Liver (tissue), 9 donors: Measurements from ENCODE around the gene TUBE1. TPM values are rescaled to one million over a fixed set of nuclear protein-coding genes. Genes with fewer than 3 reads are reported as not detected.

Experiments
- DNase-seq: peaks from one replicate; pipeline ENCODE4 v3.0.0-alpha.2; 2017; ENCODE audit warnings: low spot score
- H3K27ac ChIP-seq, 2 donors: one replicate each; pipeline ENCODE4 v1.7.0; 2013; ENCODE audit warnings: inconsistent platforms in 2 of 2, low read length in 2 of 2, control low read depth in 1 of 2, low read depth in 1 of 2, mild to moderate bottlenecking in 1 of 2
- H3K27me3 ChIP-seq, 4 donors: one replicate each; pipeline versions ENCODE4 v1.6.1 to v1.7.0; 2013; ENCODE audit warnings: low read length in 3 of 4, inconsistent platforms in 1 of 4, mild to moderate bottlenecking in 1 of 4, moderate library complexity in 1 of 4; ENCODE audit not compliant: control insufficient read depth in 4 of 4, insufficient read depth in 4 of 4
- H3K36me3 ChIP-seq, 4 donors: one replicate each; pipeline versions ENCODE4 v1.6.1 to v1.7.0; 2013; ENCODE audit warnings: low read length in 3 of 4, mild to moderate bottlenecking in 3 of 4, low read depth in 1 of 4, moderate library complexity in 1 of 4; ENCODE audit not compliant: control insufficient read depth in 4 of 4, insufficient read depth in 3 of 4
- H3K4me1 ChIP-seq, 4 donors: one replicate each; pipeline versions ENCODE4 v1.6.1 to v1.7.0; 2013; ENCODE audit warnings: low read length in 3 of 4, mild to moderate bottlenecking in 3 of 4, moderate library complexity in 1 of 4; ENCODE audit not compliant: control insufficient read depth in 4 of 4, insufficient read depth in 4 of 4
- H3K4me3 ChIP-seq, 3 donors: one replicate each; pipeline versions ENCODE4 v1.6.1 to v1.7.0; 2013; ENCODE audit warnings: low read length in 3 of 3, control low read depth in 1 of 3, low read depth in 1 of 3, mild to moderate bottlenecking in 1 of 3
- H3K9ac ChIP-seq, 2 donors: one replicate each; pipeline ENCODE4 v1.7.0; 2013; ENCODE audit warnings: low read length in 2 of 2, mild to moderate bottlenecking in 2 of 2, moderate library complexity in 2 of 2, control low read depth in 1 of 2, low read depth in 1 of 2
- H3K9me3 ChIP-seq, 4 donors: one replicate each; pipeline versions ENCODE4 v1.6.1 to v1.7.0; 2013; ENCODE audit warnings: low read length in 3 of 4; ENCODE audit not compliant: control insufficient read depth in 4 of 4
- ATF3 ChIP-seq: IDR thresholded peaks from 2 replicates; pipeline ENCODE4 v1.6.1; 2016; ENCODE audit warnings: antibody characterized with exemption
- CTCF ChIP-seq: fragments of 150-350 bp; IDR thresholded peaks from 2 replicates; pipeline ENCODE4 v1.5.1; 2017; ENCODE audit warnings: improper control_type of control experiment, low read depth, low read length; ENCODE audit not compliant: missing input control
- EGR1 ChIP-seq, 2 donors: IDR thresholded peaks; 2 replicates each; pipeline ENCODE4 v1.6.1; 2016 to 2018; ENCODE audit warnings: antibody characterized with exemption in 2 of 2, low read depth in 2 of 2
- FOXA1 ChIP-seq: IDR thresholded peaks from 2 replicates; pipeline ENCODE4 v1.6.1; 2016; ENCODE audit warnings: antibody characterized with exemption
- GABPA ChIP-seq, 2 donors: IDR thresholded peaks in 1 of 2; conservative IDR thresholded peaks in 1 of 2; 2 replicates each; pipeline ENCODE4 v1.6.1; 2016; ENCODE audit warnings: antibody characterized with exemption in 2 of 2, mild to moderate bottlenecking in 1 of 2, moderate library complexity in 1 of 2
- HNF4A ChIP-seq, 2 donors: conservative IDR thresholded peaks; 2 replicates each; pipeline ENCODE4 v1.6.1; 2016; ENCODE audit warnings: antibody characterized with exemption in 2 of 2, mild to moderate bottlenecking in 2 of 2
- HNF4G ChIP-seq: IDR thresholded peaks from 2 replicates; pipeline ENCODE4 v1.6.1; 2016; ENCODE audit warnings: antibody characterized with exemption
- JUND ChIP-seq, 2 donors: IDR thresholded peaks; 2 replicates each; pipeline ENCODE4 v1.6.1; 2016; ENCODE audit warnings: antibody characterized with exemption in 2 of 2
- MAX ChIP-seq: IDR thresholded peaks from 2 replicates; pipeline ENCODE4 v1.6.1; 2016; ENCODE audit warnings: antibody characterized with exemption
- RAD21 ChIP-seq, 2 donors: IDR thresholded peaks; 2 replicates each; pipeline ENCODE4 v1.6.1; 2016; ENCODE audit warnings: antibody characterized with exemption in 2 of 2, mild to moderate bottlenecking in 2 of 2
- REST ChIP-seq: IDR thresholded peaks from 2 replicates; pipeline ENCODE4 v1.6.1; 2016; ENCODE audit warnings: antibody characterized with exemption, mild to moderate bottlenecking
- RXRA ChIP-seq, 2 donors: IDR thresholded peaks; 2 replicates each; pipeline ENCODE4 v1.6.1; 2017 to 2018; ENCODE audit warnings: antibody characterized with exemption in 2 of 2, mild to moderate bottlenecking in 1 of 2
- SP1 ChIP-seq: IDR thresholded peaks from 2 replicates; pipeline ENCODE4 v1.6.1; 2018; ENCODE audit warnings: antibody characterized with exemption, mild to moderate bottlenecking
- TAF1 ChIP-seq: conservative IDR thresholded peaks from 2 replicates; pipeline ENCODE4 v1.6.1; 2016; ENCODE audit warnings: antibody characterized with exemption, mild to moderate bottlenecking
- YY1 ChIP-seq: IDR thresholded peaks from 2 replicates; pipeline ENCODE4 v1.6.1; 2016; ENCODE audit warnings: antibody characterized with exemption, mild to moderate bottlenecking
- ZBTB33 ChIP-seq: IDR thresholded peaks from 2 replicates; pipeline ENCODE4 v1.6.1; 2016; ENCODE audit warnings: antibody characterized with exemption
- WGBS: extraction: QIAGEN DNeasy Blood & Tissue Kit; methylation state at CpG from one replicate; pipeline ENCODE4 v1.1.7; 2013; 5-methylcytosine and 5-hydroxymethylcytosine counted together
- polyA plus RNA-seq, 2 donors: library from polyadenylated mRNA; stranded (reverse) in 1 of 2; unstranded in 1 of 2; fragments of 200-250 nt in 1 of 2; fragments of >200 nt in 1 of 2; fragmentation: Nextera tagmentation in 1 of 2; extraction: Ambion mirVana in 1 of 2; gene quantifications; one replicate each; pipeline versions ENCODE4 v1.2.1 to v1.2.3, GENCODE V29; 2013 to 2015
- total RNA-seq, 2 donors: library from RNA; depleted of rRNA; stranded (reverse); fragments of >200 nt; gene quantifications; one replicate each; pipeline ENCODE4 v1.2.3, GENCODE V29; 2014
- donor health status: healthy.
- donor health status: healthy.
- donor health status: healthy.
- donor health status: healthy.
- donor health status: healthy.

Gene TUBE1
- total and polyA plus RNA-seq, 4 donors, result 8.8 to 45.4 (median 25.4) TPM

DNA sequence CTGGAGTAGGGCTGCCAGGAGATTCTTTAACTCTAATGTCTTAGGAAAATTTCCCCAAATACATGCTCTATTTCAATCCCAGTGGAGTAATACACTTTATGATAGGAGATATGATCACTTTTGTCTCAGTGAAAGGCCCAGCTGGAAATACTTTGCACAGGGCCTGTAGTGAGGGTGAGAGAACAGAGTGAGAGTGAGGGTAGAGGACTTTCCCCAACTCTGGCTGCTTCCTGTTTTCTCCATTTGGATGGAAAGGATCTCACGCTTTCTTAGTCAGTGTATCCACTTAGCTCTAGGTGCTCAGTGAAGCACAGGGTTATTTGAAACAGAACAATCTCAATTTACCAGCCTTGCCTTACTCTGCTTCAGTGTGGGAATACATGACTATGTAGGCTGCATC is 36.7 kb upstream of the TUBE1 start:
- Histone ChIP-seq H3K36me3 (no peaks in the 10 kb centered on the region), H3K4me1 (no peaks in the 10 kb centered on the region), H3K9ac (no peak overlapping the region), H3K9me3 (no peaks in the 10 kb centered on the region), H3K27ac (no peak overlapping the region), H3K4me3 (no peak overlapping the region), H3K27me3 (no peaks in the 10 kb centered on the region)
- DNase-seq, result no peak
- TF ChIP-seq RAD21 (IDR thresholded peaks at IDR 0.05) (no peak), TAF1 (no peak), ATF3 (no peak), EGR1 (IDR thresholded peaks at IDR 0.05; ENCODE audit: low read depth in 2 of 2) (no peak), JUND (IDR thresholded peaks at IDR 0.05) (no peak), SP1 (no peak), MAX (no peak), RXRA (IDR thresholded peaks at IDR 0.05) (no peak), ZBTB33 (no peak), HNF4G (no peak), REST (no peak), YY1 (no peak), FOXA1 (no peak)
- WGBS, result 97% methylated on average over 1 of the region's 1 CpG

DNA sequence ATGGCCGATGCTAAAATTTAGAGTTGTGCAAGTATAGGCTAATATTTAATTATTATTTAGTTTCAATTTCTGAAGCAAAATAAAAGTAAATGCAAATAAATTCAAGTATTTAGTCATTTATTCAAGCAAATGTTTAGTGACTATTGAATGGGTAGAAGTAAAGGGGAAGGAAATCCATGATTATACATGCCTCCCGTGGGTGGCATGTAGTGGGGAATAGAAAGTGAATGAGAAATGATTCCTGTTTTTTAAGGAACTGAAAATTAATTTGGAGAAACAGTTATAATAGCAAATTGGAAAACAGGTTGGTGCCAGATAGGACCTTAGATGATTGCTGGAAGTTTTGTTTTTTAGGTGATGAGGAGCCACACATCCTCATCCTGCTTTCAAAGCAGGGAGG is 35.5 kb upstream of the TUBE1 start:
- 85% methylated on average over 2 of the region's 2 CpGs for WGBS
- DNase-seq, result no peak
- Histone ChIP-seq H3K36me3 (no peaks in the 10 kb centered on the region), H3K4me3 (no peak overlapping the region), H3K9ac (no peak overlapping the region), H3K27me3 (no peaks in the 10 kb centered on the region), H3K4me1 (no peaks in the 10 kb centered on the region), H3K9me3 (no peaks in the 10 kb centered on the region), H3K27ac (no peak overlapping the region)
- no peak for TF ChIP-seq EGR1 (IDR thresholded peaks at IDR 0.05; ENCODE audit: low read depth in 2 of 2)
- TF ChIP-seq RXRA (IDR thresholded peaks at IDR 0.05), result no peak
- TF ChIP-seq GABPA (IDR thresholded peaks at IDR 0.05 in 1 of 2, conservative IDR thresholded peaks at IDR 0.05 in 1 of 2), result no peak
- TF ChIP-seq HNF4A (conservative IDR thresholded peaks at IDR 0.05), result no peak
- no peak for TF ChIP-seq JUND (IDR thresholded peaks at IDR 0.05)
- no peak for TF ChIP-seq RAD21 (IDR thresholded peaks at IDR 0.05)
- TF ChIP-seq REST, result no peak
- TF ChIP-seq CTCF, result no peak
- TF ChIP-seq YY1, result no peak
